ENCODE measurements around the gene CPSF6. TPM values are rescaled to one million over a fixed set of nuclear protein-coding genes. Genes with fewer than 3 reads are reported as not detected.

Gene CPSF6
- total RNA-seq, 1 experiment from 2014 or later: 124 TPM

DNA sequence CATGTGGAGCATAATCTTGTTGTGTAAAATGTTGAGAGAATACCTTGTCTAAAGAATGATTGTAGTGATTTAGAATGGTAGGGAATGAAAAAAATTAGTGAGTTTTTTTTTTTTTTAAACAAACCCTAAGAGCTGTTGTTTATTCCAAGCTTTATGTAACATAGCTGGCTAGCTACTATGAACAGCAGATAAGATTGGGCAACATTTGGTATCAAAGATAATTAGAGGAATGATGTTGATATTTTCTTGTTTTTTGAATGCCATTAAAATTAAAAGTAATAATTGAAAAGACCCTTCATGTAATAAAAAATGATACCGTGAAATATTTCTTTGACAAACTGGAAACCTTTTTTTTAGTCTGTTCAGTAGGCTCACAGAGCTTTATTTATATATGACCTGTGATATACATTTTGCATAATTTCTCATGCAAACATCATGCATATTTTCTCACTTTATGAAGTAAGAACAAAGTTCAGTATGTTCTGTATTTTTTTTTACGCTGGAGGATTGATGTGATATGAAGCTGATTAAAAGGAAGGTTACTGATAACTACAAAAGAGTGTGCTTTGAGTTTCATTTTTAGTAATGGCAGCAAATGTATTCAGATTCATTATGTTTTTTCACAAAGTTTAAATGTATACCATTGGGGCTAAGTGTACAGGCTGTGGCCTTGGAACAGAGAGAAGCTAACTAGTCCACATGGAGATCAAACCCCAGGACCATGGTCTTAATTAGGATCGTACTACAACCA is 8.1 kb downstream of the CPSF6 start:
- Mint-ChIP-seq H3K27me3 (ENCODE audit: low read depth) (no peaks in the 10 kb centered on the region; the same call in 1 of the 2 replicates), H3K27ac (peak overlapping the region; percentile 40; the same call in 1 of the 2 replicates), H3K36me3 (peaks cover 22% of the 10 kb centered on the region), H3K9me3 (peaks cover 12% of the 10 kb centered on the region), H3K4me3 (no peak overlapping the region), H3K4me1 (peaks cover 76% of the 10 kb centered on the region)
- CTCF ChIA-PET: interaction anchor here (1.5 kb wide), 1 partner anchor 91 kb away, joined by 8 read pairs; no protein-coding TSS in a partner anchor
- no peak for DNase-seq (ENCODE audit: low spot score)
- ATAC-seq: no peak
- POLR2A ChIA-PET: no interaction called here
- no peak for TF ChIP-seq GTF2I (CRISPR knock-in tag; conservative IDR thresholded peaks at IDR 0.05)
- no peak for TF ChIP-seq NFE2L1 (CRISPR knock-in tag; IDR thresholded peaks at IDR 0.05)
- TF ChIP-seq FOXJ3 (CRISPR knock-in tag; IDR thresholded peaks at IDR 0.05; ENCODE audit: borderline replicate concordance): no peak
- TF ChIP-seq ELF4 (CRISPR knock-in tag; IDR thresholded peaks at IDR 0.05; ENCODE audit: low read depth): no peak
- TF ChIP-seq FOXP1 (CRISPR knock-in tag; IDR thresholded peaks at IDR 0.05; ENCODE audit: borderline replicate concordance): no peak
- no peak for TF ChIP-seq ZNF263 (CRISPR knock-in tag; IDR thresholded peaks at IDR 0.05; ENCODE audit: low read depth)
- TF ChIP-seq, protein P1, sequence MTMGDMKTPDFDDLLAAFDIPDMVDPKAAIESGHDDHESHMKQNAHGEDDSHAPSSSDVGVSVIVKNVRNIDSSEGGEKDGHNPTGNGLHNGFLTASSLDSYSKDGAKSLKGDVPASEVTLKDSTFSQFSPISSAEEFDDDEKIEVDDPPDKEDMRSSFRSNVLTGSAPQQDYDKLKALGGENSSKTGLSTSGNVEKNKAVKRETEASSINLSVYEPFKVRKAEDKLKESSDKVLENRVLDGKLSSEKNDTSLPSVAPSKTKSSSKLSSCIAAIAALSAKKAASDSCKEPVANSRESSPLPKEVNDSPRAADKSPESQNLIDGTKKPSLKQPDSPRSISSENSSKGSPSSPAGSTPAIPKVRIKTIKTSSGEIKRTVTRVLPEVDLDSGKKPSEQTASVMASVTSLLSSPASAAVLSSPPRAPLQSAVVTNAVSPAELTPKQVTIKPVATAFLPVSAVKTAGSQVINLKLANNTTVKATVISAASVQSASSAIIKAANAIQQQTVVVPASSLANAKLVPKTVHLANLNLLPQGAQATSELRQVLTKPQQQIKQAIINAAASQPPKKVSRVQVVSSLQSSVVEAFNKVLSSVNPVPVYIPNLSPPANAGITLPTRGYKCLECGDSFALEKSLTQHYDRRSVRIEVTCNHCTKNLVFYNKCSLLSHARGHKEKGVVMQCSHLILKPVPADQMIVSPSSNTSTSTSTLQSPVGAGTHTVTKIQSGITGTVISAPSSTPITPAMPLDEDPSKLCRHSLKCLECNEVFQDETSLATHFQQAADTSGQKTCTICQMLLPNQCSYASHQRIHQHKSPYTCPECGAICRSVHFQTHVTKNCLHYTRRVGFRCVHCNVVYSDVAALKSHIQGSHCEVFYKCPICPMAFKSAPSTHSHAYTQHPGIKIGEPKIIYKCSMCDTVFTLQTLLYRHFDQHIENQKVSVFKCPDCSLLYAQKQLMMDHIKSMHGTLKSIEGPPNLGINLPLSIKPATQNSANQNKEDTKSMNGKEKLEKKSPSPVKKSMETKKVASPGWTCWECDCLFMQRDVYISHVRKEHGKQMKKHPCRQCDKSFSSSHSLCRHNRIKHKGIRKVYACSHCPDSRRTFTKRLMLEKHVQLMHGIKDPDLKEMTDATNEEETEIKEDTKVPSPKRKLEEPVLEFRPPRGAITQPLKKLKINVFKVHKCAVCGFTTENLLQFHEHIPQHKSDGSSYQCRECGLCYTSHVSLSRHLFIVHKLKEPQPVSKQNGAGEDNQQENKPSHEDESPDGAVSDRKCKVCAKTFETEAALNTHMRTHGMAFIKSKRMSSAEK (CRISPR knock-in tag; IDR thresholded peaks at IDR 0.05; ENCODE audit: borderline replicate concordance): no peak
- TF ChIP-seq, protein P2, sequence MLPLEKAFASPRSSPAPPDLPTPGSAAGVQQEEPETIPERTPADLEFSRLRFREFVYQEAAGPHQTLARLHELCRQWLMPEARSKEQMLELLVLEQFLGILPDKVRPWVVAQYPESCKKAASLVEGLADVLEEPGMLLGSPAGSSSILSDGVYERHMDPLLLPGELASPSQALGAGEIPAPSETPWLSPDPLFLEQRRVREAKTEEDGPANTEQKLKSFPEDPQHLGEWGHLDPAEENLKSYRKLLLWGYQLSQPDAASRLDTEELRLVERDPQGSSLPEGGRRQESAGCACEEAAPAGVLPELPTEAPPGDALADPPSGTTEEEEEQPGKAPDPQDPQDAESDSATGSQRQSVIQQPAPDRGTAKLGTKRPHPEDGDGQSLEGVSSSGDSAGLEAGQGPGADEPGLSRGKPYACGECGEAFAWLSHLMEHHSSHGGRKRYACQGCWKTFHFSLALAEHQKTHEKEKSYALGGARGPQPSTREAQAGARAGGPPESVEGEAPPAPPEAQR (CRISPR knock-in tag; IDR thresholded peaks at IDR 0.05): no peak
- TF ChIP-seq, protein P3, sequence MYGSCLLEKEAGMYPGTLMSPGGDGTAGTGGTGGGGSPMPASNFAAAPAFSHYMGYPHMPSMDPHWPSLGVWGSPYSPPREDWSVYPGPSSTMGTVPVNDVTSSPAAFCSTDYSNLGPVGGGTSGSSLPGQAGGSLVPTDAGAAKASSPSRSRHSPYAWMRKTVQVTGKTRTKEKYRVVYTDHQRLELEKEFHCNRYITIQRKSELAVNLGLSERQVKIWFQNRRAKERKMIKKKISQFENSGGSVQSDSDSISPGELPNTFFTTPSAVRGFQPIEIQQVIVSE (CRISPR knock-in tag; IDR thresholded peaks at IDR 0.05; ENCODE audit: borderline replicate concordance): no peak
- TF ChIP-seq KAT7 (CRISPR knock-in tag; IDR thresholded peaks at IDR 0.05; ENCODE audit: borderline replicate concordance): no peak
- TF ChIP-seq, protein P4, sequence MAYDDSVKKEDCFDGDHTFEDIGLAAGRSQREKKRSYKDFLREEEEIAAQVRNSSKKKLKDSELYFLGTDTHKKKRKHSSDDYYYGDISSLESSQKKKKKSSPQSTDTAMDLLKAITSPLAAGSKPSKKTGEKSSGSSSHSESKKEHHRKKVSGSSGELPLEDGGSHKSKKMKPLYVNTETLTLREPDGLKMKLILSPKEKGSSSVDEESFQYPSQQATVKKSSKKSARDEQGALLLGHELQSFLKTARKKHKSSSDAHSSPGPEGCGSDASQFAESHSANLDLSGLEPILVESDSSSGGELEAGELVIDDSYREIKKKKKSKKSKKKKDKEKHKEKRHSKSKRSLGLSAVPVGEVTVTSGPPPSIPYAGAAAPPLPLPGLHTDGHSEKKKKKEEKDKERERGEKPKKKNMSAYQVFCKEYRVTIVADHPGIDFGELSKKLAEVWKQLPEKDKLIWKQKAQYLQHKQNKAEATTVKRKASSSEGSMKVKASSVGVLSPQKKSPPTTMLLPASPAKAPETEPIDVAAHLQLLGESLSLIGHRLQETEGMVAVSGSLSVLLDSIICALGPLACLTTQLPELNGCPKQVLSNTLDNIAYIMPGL (CRISPR knock-in tag; IDR thresholded peaks at IDR 0.05): no peak
- TF ChIP-seq OVOL2 (CRISPR knock-in tag; IDR thresholded peaks at IDR 0.05; ENCODE audit: borderline replicate concordance): no peak
- TF ChIP-seq, protein P5, sequence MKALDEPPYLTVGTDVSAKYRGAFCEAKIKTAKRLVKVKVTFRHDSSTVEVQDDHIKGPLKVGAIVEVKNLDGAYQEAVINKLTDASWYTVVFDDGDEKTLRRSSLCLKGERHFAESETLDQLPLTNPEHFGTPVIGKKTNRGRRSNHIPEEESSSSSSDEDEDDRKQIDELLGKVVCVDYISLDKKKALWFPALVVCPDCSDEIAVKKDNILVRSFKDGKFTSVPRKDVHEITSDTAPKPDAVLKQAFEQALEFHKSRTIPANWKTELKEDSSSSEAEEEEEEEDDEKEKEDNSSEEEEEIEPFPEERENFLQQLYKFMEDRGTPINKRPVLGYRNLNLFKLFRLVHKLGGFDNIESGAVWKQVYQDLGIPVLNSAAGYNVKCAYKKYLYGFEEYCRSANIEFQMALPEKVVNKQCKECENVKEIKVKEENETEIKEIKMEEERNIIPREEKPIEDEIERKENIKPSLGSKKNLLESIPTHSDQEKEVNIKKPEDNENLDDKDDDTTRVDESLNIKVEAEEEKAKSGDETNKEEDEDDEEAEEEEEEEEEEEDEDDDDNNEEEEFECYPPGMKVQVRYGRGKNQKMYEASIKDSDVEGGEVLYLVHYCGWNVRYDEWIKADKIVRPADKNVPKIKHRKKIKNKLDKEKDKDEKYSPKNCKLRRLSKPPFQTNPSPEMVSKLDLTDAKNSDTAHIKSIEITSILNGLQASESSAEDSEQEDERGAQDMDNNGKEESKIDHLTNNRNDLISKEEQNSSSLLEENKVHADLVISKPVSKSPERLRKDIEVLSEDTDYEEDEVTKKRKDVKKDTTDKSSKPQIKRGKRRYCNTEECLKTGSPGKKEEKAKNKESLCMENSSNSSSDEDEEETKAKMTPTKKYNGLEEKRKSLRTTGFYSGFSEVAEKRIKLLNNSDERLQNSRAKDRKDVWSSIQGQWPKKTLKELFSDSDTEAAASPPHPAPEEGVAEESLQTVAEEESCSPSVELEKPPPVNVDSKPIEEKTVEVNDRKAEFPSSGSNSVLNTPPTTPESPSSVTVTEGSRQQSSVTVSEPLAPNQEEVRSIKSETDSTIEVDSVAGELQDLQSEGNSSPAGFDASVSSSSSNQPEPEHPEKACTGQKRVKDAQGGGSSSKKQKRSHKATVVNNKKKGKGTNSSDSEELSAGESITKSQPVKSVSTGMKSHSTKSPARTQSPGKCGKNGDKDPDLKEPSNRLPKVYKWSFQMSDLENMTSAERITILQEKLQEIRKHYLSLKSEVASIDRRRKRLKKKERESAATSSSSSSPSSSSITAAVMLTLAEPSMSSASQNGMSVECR (CRISPR knock-in tag; IDR thresholded peaks at IDR 0.05; ENCODE audit: borderline replicate concordance): no peak
- no peak for TF ChIP-seq ETV6 (CRISPR knock-in tag; IDR thresholded peaks at IDR 0.05)
- TF ChIP-seq, protein P6, sequence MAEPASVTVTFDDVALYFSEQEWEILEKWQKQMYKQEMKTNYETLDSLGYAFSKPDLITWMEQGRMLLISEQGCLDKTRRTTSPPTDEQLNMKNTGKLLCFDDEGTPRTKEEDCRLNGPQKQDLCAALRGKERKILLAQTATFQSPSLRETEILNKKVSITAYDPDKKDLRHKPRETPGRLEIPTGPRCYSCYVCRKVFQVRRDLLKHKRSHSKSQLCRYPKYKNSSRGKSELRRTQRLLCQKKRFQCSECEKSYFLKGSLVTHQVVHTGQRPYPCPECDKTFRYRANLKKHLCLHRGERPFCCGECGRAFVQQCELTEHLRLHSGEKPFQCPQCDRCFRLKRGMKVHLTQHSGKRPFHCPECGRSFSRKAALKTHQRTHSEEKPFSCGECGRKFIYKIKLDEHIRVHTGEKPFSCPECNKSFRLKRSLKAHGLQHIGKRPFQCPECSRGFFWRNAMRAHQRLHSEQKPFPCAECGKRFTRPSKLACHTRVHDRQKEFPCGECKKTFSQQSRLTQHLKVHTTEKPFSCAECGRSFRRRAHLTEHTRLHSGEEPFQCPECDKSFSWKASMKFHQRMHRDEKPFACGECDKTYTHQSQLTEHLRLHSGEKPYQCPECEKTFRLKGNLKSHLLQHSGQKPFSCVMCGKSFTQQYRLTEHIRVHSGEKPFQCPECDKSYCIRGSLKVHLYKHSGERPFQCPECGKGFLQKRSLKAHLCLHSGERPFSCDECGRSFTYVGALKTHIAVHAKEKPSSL (CRISPR knock-in tag; conservative IDR thresholded peaks at IDR 0.05): no peak
- no peak for TF ChIP-seq TEAD4 (CRISPR knock-in tag; IDR thresholded peaks at IDR 0.05)
- TF ChIP-seq, protein P7, sequence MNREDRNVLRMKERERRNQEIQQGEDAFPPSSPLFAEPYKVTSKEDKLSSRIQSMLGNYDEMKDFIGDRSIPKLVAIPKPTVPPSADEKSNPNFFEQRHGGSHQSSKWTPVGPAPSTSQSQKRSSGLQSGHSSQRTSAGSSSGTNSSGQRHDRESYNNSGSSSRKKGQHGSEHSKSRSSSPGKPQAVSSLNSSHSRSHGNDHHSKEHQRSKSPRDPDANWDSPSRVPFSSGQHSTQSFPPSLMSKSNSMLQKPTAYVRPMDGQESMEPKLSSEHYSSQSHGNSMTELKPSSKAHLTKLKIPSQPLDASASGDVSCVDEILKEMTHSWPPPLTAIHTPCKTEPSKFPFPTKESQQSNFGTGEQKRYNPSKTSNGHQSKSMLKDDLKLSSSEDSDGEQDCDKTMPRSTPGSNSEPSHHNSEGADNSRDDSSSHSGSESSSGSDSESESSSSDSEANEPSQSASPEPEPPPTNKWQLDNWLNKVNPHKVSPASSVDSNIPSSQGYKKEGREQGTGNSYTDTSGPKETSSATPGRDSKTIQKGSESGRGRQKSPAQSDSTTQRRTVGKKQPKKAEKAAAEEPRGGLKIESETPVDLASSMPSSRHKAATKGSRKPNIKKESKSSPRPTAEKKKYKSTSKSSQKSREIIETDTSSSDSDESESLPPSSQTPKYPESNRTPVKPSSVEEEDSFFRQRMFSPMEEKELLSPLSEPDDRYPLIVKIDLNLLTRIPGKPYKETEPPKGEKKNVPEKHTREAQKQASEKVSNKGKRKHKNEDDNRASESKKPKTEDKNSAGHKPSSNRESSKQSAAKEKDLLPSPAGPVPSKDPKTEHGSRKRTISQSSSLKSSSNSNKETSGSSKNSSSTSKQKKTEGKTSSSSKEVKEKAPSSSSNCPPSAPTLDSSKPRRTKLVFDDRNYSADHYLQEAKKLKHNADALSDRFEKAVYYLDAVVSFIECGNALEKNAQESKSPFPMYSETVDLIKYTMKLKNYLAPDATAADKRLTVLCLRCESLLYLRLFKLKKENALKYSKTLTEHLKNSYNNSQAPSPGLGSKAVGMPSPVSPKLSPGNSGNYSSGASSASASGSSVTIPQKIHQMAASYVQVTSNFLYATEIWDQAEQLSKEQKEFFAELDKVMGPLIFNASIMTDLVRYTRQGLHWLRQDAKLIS (CRISPR knock-in tag; IDR thresholded peaks at IDR 0.05; ENCODE audit: borderline replicate concordance): no peak
